Limb (tissue), 2 donors: Measurements from ENCODE around the gene REX1BD.
"Not testable (repeated sequence)": the region's sequence is repeated elsewhere in the genome, so short reads cannot be mapped to it uniquely, and the experiment has no call there.

ENCODE experiments used
- DNase-seq, 2 donors: peaks; one replicate each; pipeline ENCODE4 v3.0.0-alpha.2; 2016; ENCODE audit errors: extremely low spot score in 2 of 2

The REX1BD gene

DNA sequence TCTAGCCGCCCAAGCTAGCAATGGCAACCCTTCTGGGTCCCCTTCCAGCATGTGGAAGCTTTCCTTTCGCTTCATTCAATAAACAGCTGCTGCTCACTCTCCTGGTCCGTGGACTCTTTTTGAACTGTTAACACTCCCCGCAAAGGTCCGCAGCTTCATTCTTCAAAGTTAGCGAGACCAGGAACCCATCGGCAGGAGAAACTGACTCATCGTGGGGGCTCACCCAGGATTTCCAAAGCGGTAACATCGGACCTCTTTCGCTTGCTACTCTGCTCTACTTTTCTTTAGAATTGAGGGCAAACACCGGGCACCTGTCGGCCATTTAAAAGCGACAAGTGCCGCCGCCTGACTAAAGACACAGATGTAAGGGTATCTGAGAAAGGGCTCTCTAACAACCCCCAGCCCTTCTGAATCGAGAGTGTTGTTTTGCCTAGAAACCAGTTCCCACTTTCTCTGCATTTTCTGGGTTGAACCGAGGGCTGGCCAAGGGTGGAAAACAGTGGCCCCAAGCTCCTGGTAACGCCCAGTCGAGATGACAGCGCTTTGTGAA is 11.2 kb upstream of the REX1BD start:
- no peak for DNase-seq

DNA sequence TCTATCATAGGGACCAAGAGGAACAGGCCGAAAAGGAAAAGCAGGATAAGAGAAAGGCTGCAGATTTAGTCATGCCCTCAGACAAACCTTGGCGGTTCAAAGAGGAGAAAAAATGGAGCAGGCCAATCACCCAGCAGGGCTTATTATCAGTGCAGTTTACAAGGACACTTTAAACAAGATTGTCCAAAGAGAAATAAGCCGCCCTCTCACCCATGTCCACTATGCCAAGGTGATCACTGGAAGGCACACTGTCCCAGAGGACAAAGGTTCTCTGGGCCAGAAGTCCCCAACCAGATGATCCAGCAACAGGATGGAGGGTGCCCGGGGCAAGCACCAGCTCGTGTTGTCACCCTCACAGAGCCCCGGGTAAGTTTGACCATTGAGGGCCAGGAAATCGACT is 8.3 kb upstream of the REX1BD start:
- DNase-seq, result no peak

GRCh38 chr19:18586306-18586705 is 2.3 kb upstream of the REX1BD start:
- no peak for DNase-seq

DNA sequence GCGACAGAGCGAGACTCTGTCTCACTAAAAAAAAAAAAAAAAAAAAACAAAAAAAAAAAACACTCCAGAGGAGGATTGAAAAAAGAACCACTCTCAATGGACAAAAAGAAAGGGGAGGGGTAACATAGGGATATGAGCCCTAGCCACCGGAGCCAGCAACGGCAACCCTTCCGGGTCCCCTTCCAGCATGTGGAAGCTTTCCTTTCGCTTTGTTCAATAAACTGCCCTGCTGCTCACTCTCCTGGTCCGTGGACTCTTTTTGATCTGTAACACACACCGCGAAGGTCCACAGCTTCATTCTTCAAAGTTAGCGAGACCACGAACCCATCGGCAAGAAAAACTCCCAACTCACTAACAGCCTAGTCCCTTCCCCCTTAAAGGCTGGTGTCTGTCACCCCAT is 1.0 kb upstream of the REX1BD start:
- no peak for DNase-seq

GRCh38 chr19:18587962-18588610 is 512 bp upstream of the REX1BD start:
- no peak for DNase-seq

DNA sequence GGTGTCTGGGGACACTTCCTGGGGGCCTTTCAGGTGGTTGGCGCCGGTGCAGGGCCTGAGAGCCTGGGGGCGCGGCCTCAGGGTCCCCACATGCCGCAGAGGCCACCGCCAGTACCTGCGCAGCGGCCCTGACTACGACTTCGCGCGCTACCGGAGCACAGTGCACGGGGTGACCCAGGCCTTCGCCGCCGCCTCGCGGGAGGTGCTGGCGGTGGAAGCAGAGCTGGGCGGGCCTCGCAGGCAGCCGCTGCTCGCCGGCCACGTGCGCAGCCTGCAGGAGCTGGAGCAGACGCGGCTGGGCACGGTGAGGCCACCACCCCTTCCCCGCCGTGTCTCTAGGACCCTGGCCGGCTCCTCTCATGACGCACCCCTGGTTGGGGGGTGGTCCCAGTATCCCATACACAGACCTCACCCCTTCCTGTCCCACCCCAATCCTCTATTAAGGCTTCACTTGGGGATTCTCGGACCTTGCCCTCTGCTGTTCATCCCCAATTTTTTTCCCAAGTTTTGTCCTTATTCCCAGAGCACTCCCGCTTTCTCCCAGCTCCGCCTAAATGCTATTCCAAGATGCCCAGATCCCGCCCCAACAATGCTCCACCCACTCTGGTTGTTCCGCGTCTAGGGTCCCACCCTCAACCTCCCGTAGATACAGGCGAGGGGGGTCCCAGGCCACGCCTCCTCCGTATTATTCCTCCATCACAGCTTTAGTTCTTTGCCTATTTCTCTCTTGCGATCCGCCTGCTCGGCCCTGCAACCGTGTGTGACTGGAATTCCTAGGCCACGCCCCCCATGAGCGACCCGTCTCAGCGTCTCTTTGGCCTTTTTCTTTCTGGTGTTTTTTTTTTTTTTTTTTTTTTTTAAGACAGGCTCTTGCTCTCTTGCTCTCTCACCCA is 1.0 kb downstream of the REX1BD start:
- DNase-seq, result peak; percentile 76 to 78

DNA sequence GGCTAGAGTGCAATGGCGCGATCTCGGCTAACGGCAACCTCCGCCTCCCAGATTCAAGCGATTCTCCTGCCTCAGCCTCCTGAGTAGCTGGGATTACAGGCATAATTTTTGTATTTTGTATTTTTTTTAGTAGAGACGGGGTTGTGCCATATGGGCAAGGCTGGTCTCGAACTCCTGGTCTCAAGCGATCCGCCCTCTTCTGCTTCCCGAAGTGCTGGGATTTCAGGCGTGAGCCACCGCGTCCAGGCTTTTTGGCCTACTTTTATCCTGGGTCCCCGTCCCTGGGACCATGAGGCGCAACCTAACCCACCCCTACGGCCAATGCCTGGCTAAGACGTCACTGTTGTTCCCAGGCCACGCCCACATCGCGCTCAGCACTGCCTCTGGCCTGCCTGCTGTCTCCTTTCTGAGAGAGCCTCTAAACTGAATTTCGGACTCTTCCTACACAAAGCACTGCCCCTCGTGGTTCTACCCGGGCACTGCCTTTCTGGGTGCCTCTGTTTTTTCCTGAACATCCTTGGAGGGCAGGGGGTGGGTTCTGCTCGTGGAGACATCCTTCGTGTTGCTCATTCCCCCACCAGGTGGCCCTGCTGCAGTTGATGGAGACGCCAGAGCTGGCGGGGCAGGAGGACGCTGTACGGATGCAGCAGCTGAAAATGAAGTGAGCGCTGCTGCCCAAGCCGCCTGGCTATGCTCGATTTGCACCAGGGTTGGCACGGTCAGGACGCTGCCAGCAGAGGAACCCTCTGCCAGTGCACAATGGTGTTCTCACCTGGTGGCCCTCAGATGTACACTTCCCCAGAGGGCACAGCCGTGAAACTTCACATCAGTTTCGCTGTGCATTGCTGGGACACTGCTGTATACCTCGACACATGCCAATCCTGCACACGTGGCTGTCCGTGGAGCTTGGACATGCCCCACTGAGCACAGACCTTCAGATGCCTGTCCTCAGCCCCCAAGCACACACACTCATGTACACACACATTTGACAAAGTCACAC is 2.0 kb downstream of the REX1BD start:
- peak; percentile 88 to 92 for DNase-seq

- no peak for DNase-seq
Observed at GRCh38 chr19:18591735-18592385, 3.3 kb downstream of the REX1BD start.

DNA sequence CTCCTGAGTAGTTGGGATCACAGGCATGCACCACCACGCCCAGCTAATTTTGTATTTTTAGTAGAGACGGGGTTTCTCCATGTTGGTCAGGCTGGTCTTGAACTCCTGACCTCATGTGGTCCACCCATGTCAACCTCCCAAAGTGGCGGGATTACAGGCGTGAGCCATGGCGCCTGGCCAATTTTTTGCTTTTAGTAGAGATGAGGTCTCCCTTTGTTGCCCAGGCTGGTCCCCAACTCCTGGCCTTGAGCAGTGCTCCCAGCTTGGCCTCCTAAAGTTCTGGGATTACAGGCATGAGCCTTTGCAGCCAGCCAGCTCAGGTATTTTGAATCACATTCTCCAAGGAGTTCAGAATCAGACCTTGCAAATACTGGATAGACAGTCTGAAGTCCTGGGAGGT is 4.1 kb downstream of the REX1BD start:
- not testable (repeated sequence) for DNase-seq

- DNase-seq, result no peak
Observed at GRCh38 chr19:18593367-18594095, 4.9 kb downstream of the REX1BD start.

DNA sequence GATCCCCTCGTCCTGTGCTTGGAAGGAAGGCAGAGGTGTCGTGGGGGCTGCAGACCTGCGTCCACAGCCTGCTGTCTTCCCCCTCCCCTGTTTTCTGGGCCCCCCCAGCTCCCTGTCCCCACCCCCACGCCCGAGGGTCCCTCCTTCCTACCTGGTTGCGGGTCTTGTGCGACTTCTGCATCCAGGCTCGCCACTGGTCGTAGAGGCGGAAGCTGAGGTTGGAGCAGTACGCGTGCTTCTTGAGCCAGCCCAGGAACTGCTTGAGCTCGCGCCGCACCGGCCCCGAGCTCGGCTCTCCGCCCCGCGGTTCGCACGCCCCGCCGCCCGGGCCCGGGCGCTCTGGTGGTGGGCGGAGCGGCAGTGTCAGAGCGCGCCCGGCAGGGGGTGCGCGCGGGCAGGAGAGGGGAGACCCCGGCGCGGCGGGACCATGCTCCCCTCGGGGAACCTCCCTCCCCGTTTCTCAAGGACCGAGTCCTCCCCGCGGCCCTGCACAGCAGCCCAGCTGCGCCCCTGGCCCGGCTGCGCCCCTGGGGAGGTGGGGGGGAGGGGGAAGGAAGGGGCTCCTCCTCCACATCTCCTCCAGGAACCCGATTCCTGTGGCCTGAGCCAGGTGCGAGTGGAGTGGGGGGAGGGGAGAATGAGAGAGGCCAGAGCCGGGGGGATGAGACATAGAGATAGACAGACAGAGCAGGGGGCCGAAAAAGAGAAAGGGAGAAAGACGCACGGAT is 5.7 kb downstream of the REX1BD start:
- DNase-seq, result peak; percentile 68 to 90

DNA sequence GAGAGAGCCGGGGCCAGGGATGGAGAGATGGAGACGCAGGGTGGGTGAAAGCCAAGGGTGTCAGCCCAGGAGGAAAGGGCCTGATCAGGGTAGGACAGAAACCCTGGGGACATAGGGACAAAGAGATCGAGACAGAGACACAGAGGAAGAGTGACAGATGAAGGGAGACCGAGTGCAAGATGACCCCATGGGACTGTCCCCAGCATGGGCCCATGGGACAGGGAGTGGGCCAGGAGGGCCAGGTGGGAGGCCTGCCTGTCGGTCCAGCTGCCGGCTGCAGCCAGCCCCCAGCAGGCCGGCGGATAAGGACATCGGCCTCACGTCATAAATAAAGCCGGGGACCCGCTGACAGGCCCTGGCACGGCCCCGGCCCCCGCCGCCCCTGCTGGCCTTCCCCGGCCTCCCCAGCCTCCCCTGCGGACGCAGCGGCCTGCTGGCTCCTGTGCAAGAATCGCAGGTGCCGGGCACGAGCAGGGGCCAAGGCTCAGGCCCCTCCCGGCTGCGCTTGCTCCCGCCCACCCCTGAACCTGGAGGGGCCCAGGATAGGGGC is 6.3 kb downstream of the REX1BD start:
- no peak for DNase-seq

GRCh38 chr19:18595475-18595874 is 6.9 kb downstream of the REX1BD start:
- DNase-seq, result no peak

GRCh38 chr19:18596752-18597157 is 8.2 kb downstream of the REX1BD start:
- DNase-seq, result no peak

- no peak for DNase-seq
Observed at GRCh38 chr19:18597809-18598660, 9.4 kb downstream of the REX1BD start.

DNA sequence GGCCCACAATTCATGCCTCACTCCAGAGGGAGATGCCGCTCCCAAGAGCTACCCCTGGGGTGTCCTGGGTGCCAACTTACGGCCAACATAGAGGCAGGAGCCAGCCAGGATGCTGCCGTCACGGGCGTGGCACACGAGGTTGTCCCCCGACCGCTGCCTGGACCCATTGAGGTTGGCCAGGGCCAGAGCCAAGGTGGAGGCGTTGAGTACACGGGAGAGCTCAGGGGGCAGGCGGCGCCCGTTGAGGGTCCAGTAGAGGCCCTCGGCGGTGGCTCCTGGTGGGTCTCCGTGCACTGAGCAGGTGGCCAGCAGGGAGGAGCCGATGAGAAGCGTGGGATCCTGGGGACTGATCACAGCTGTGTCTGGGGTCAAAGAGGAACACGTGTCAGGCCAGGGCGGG is 10.9 kb downstream of the REX1BD start:
- no peak for DNase-seq

GRCh38 chr19:18600692-18601397 is 12.2 kb downstream of the REX1BD start:
- DNase-seq, result not testable (repeated sequence)

DNA sequence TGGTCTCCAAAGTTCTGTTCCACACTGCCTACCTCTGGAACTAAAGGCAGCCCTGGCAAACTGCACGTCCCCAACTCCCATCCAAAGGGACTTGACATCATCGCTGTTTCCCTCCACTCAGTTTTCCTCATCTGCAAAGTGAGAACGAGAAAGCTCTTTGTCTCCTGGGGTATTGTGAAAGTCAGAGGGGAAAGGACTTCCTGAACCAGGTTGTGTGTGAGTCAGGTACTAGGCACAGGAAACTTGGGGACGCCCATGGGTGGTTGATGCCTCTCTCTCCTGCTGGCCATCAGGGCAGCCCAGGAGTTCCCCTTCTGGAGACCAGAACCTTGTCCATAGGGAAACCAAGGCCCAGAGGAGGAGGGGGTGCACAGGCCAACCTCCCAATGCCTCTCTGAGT is 13.3 kb downstream of the REX1BD start:
- no peak for DNase-seq
